Measurements from ENCODE around the gene KIF21A.

The KIF21A gene

GRCh38 chr12:39431002-39431796, 11.7 kb downstream of the KIF21A start:
- no peak for DNase-seq (ENCODE audit: low read depth in 2 of 2)

GRCh38 chr12:39429809-39430208, 13.1 kb downstream of the KIF21A start:
- no peak for DNase-seq (ENCODE audit: low read depth in 2 of 2)

- DNase-seq (ENCODE audit: low read depth in 2 of 2): no peak
Measured at GRCh38 chr12:39427360-39427808, 15.5 kb downstream of the KIF21A start.

GRCh38 chr12:39426636-39427240, 16.2 kb downstream of the KIF21A start:
- no peak for DNase-seq (ENCODE audit: low read depth in 2 of 2)

GRCh38 chr12:39420043-39420442, 22.9 kb downstream of the KIF21A start:
- no peak for DNase-seq (ENCODE audit: low read depth in 2 of 2)

GRCh38 chr12:39419471-39419870, 23.4 kb downstream of the KIF21A start:
- DNase-seq (ENCODE audit: low read depth in 2 of 2): no peak

- no peak for DNase-seq (ENCODE audit: low read depth in 2 of 2)
Measured at GRCh38 chr12:39417916-39418315, 25.0 kb downstream of the KIF21A start.

- DNase-seq (ENCODE audit: low read depth in 2 of 2): no peak
Measured at GRCh38 chr12:39413836-39414771, 28.8 kb downstream of the KIF21A start.

GRCh38 chr12:39412210-39412609, 30.7 kb downstream of the KIF21A start:
- DNase-seq (ENCODE audit: low read depth in 2 of 2): no peak

- DNase-seq (ENCODE audit: low read depth in 2 of 2): no peak
Measured at GRCh38 chr12:39406262-39406661, 36.7 kb downstream of the KIF21A start.

GRCh38 chr12:39405580-39405979, 37.3 kb downstream of the KIF21A start:
- no peak for DNase-seq (ENCODE audit: low read depth in 2 of 2)

- no peak for DNase-seq (ENCODE audit: low read depth in 2 of 2)
Measured at GRCh38 chr12:39404000-39404399, 38.9 kb downstream of the KIF21A start.

- no peak for DNase-seq (ENCODE audit: low read depth in 2 of 2)
Measured at GRCh38 chr12:39403376-39403775, 39.5 kb downstream of the KIF21A start.

- DNase-seq (ENCODE audit: low read depth in 2 of 2): no peak
Measured at GRCh38 chr12:39402922-39403321, 40.0 kb downstream of the KIF21A start.

- DNase-seq (ENCODE audit: low read depth in 2 of 2): no peak
Measured at GRCh38 chr12:39401459-39401858, 41.5 kb downstream of the KIF21A start.

GRCh38 chr12:39395866-39396265, 47.1 kb downstream of the KIF21A start:
- DNase-seq (ENCODE audit: low read depth in 2 of 2): no peak

- no peak for DNase-seq (ENCODE audit: low read depth in 2 of 2)
Measured at GRCh38 chr12:39393890-39394289, 49.0 kb downstream of the KIF21A start.

GRCh38 chr12:39393179-39393578, 49.7 kb downstream of the KIF21A start:
- no peak for DNase-seq (ENCODE audit: low read depth in 2 of 2)

GRCh38 chr12:39392154-39392925, 50.6 kb downstream of the KIF21A start:
- no peak for DNase-seq (ENCODE audit: low read depth in 2 of 2)

GRCh38 chr12:39390752-39391151, 52.2 kb downstream of the KIF21A start:
- DNase-seq (ENCODE audit: low read depth in 2 of 2): no peak

- DNase-seq (ENCODE audit: low read depth in 2 of 2): no peak
Measured at GRCh38 chr12:39389399-39390150, 53.3 kb downstream of the KIF21A start.

Measured in stimulated activated CD8-positive, alpha-beta memory T cell treated with anti-CD3 and anti-CD28 coated beads, Interleukin-7, amount 100 ng/mL, for 4 hours (primary cell).